GM12865 (cell line): ENCODE results near the gene OR51F1.

Source experiments
- DNase-seq: peaks from one replicate; pipeline ENCODE4 v3.0.0; 2010; ENCODE audit warnings: low read depth
- H3K4me3 ChIP-seq: 2 replicates; pipeline ENCODE4 v1.5.1; 2011; ENCODE audit warnings: mild to moderate bottlenecking, low read depth, low read length, control low read depth
- CTCF ChIP-seq: IDR thresholded peaks from 2 replicates; pipeline ENCODE4 v1.5.1; 2011; ENCODE audit warnings: low read length, control low read depth, low read depth, inconsistent platforms; ENCODE audit not compliant: insufficient read depth; ENCODE audit errors: missing control alignments

OR51F1 gene

GRCh38 chr11:4782454-4782853, 12.7 kb upstream of the OR51F1 start:
- no peak for TF ChIP-seq CTCF
- DNase-seq = no peak
- H3K4me3 ChIP-seq = no peak overlapping the region

- TF ChIP-seq CTCF = no peak
- no peak overlapping the region for H3K4me3 ChIP-seq
- no peak for DNase-seq
Observed at GRCh38 chr11:4768094-4768493, 1.6 kb downstream of the OR51F1 start.

GRCh38 chr11:4766420-4767043, 3.2 kb downstream of the OR51F1 start:
- no peak overlapping the region for H3K4me3 ChIP-seq
- no peak for TF ChIP-seq CTCF
- no peak for DNase-seq

- TF ChIP-seq CTCF = no peak
- no peak overlapping the region for H3K4me3 ChIP-seq
- peak; percentile 28 for DNase-seq
Observed at GRCh38 chr11:4763096-4763495, 6.6 kb downstream of the OR51F1 start.

GRCh38 chr11:4751201-4751600, 18.5 kb downstream of the OR51F1 start:
- H3K4me3 ChIP-seq = no peak overlapping the region
- TF ChIP-seq CTCF = no peak
- no peak for DNase-seq

- no peak for TF ChIP-seq CTCF
- no peak overlapping the region for H3K4me3 ChIP-seq
- DNase-seq = no peak
Observed at GRCh38 chr11:4748438-4748837, 21.3 kb downstream of the OR51F1 start.

GRCh38 chr11:4740735-4741134, 29.0 kb downstream of the OR51F1 start:
- no peak for TF ChIP-seq CTCF
- H3K4me3 ChIP-seq = no peak overlapping the region
- DNase-seq = no peak
